Retinal pigment epithelial cell (primary cell): ENCODE measurements around the gene SHROOM2.

Experiments
- DNase-seq: peaks from one replicate; pipeline ENCODE4 v3.0.0-alpha.2; 2010; ENCODE audit warnings: low read depth
- H3K4me3 ChIP-seq: 2 replicates; pipeline ENCODE4 v1.5.1; 2011; ENCODE audit warnings: mild to moderate bottlenecking, low read length, control low read depth, moderate library complexity
- CTCF ChIP-seq: conservative IDR thresholded peaks from 2 replicates; pipeline ENCODE4 v1.5.1; 2011; ENCODE audit warnings: low read depth, low read length, control low read depth, inconsistent platforms

The SHROOM2 gene

DNA sequence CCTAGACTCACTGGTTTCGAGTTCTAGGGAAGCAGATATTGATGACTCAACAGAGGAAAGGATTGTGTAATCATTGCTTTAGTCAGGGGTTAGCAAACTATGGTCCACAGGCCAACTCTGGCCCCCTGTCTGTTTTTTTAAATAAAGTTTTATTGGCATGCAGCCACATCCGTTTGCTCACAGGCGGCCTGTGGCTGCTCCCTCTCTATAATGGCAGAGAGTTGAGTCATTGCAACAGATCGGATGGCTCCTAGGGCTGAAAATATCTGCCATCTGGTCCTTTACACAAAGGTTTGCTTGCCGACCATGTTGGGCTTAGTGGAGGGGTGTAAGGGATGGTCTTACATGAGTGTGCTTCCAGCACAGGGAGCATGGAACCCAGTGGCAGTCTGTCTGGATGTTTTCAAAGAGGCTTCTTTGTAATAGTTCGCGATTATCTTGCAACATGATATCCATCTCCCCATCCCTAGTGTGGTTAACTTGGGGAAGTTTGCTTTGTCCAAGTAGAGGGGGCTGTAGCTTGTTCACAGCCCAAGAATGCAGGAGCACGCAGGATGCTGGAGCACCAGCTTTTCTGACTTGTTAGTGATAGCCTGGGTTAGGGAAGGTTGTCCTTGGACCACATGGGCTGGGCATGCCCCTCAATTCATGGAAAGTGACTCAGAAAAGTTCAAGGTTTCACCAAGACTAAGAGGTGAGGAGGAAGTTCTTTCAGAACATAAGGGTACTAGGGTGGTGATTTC lies 121.6 kb downstream of the SHROOM2 start:
- no peak overlapping the region for H3K4me3 ChIP-seq
- TF ChIP-seq CTCF: no peak
- no peak for DNase-seq

DNA sequence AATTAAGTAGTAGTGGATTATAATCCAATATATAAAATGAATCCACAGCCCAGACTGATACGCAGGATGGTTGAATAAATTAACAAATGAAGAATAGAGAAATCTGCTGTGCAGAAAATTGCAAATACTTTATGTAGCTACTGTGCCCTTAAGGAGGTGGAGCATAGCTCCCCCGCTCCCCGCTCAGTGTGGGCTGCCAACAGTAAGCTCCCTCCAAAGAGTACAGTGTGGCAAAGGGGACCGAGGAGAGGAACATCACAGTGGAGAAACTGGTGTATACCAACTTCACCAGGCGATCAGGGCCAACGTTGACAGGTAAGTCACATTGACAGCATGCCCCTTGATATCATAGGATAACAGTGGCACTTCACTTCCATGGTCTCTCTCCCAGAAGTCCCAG lies 123.0 kb downstream of the SHROOM2 start:
- TF ChIP-seq CTCF: no peak
- no peak for DNase-seq
- no peak overlapping the region for H3K4me3 ChIP-seq

- TF ChIP-seq CTCF: no peak
- no peak overlapping the region for H3K4me3 ChIP-seq
- no peak for DNase-seq
Observed at GRCh38 chrX:9911487-9911886, 125.3 kb downstream of the SHROOM2 start.

DNA sequence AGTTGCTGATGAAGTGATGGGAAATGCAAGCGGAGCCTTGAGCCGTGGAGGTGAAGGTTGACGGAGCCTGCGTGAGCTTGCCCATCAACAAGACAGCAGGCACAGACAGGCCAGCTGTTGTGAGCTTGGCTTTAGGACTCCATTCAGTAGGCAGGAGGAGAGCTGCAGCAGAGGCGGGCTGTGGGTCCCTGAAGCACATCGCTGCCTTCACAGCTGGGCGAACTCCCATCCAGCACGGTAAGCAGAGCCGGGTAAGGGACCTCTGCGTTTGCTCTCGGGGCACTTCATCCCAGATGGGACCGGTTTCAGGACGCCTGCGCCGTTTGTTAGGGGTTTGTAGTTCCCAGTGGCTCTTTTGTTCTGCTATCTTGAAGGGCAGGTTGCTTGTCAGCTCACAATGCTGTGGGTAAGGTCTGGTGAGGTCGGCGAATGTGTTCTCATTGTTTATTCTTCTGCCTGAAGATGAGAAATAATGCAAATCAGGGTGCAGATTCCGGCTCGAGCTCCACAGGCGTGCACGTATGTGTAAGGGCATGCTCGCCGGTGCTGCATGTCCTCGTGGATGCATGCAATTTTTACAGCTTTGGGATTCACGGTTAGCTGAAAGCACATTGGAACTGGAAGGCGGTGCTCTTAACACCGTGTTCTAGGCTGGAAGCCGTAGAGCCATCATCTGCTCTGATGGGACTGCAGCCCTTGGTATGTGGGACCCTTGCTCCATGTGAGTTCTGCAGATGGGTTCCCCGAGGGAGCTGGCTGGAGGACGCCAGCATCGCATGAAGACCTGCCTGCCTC lies 126.3 kb downstream of the SHROOM2 start:
- no peak for DNase-seq
- TF ChIP-seq CTCF: no peak
- no peak overlapping the region for H3K4me3 ChIP-seq

GRCh38 chrX:9913146-9913433 lies 126.9 kb downstream of the SHROOM2 start:
- no peak overlapping the region for H3K4me3 ChIP-seq
- TF ChIP-seq CTCF: no peak
- DNase-seq: no peak

DNA sequence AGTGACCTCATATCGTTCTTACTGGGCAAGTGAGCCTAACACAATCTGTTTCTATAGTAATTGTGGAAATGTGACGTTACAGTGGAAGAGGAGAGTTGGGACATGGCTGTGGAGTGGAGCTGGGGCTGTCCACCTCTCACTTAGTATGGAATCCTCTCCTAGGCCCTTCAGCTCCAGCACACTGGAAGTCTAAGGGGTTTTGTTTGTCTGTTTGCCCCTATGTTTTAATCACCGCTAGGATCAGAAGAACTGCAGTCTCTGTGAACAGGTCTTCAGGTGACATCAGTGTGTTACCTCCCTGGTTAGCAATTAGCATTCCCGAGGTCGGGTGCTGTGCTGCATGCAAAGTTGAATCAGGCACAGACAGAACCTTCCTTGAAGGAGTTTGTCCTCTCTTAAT lies 131.6 kb downstream of the SHROOM2 start:
- TF ChIP-seq CTCF: no peak
- H3K4me3 ChIP-seq: no peak overlapping the region
- no peak for DNase-seq

DNA sequence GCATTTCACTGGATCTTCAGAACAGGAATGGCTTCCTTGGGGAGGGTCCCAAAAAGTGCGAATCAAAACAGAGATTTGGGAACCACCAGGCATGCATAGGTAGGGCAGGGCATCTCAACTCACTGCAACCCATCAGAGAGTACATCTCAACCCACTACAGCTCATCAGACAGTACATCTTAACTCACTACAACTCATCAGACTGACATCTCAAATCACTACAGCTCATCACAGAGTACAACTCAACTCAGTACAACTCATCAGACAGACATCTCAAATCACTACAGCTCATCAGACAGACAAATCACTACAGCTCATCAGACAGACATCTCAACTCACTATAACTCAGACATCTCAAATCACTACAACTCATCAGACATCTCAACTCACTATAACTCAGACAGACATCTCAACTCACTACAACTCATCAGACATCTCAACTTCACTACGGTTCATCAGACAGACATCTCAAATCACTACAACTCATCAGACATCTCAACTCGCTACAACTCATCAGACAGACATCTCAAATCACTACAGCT lies 133.5 kb downstream of the SHROOM2 start:
- no peak overlapping the region for H3K4me3 ChIP-seq

More for the DNA sequence above, 133.5 kb downstream of the SHROOM2 start:
- no peak for DNase-seq
- TF ChIP-seq CTCF: no peak
